Spleen (tissue), 11 donors: Measurements from ENCODE around the gene AP2M1. TPM values are rescaled to one million over a fixed set of nuclear protein-coding genes. Genes with fewer than 3 reads are reported as not detected.

Experiments used
- DNase-seq: peaks from one replicate; pipeline ENCODE4 v3.0.0-alpha.2; 2020
- H3K27ac ChIP-seq, 8 donors: fragments of 200-600 bp; sonication (generic) in 7 of 8; 1 replicate in 4 of 8; 2 replicates in 4 of 8; pipeline versions ENCODE4 v1.5.0 to v1.8.0; 2016 to 2021; ENCODE audit warnings: inconsistent platforms in 4 of 8, mild to moderate bottlenecking in 4 of 8, moderate library complexity in 1 of 8
- H3K27me3 ChIP-seq, 7 donors: fragments of 200-600 bp; sonication (generic) in 6 of 7; replicated peaks in 1 of 7; 1 replicate in 4 of 7; 2 replicates in 3 of 7; pipeline versions ENCODE4 v1.5.0 to v1.8.0; 2016 to 2021; ENCODE audit warnings: inconsistent platforms in 3 of 7, mild to moderate bottlenecking in 1 of 7
- H3K36me3 ChIP-seq, 6 donors: fragments of 200-600 bp; sonication (generic) in 5 of 6; 1 replicate in 4 of 6; 2 replicates in 2 of 6; pipeline versions ENCODE4 v1.5.0 to v1.8.0; 2016 to 2021; ENCODE audit warnings: inconsistent platforms in 2 of 6
- H3K4me1 ChIP-seq, 6 donors: fragments of 200-600 bp; sonication (generic) in 5 of 6; 1 replicate in 3 of 6; 2 replicates in 3 of 6; pipeline versions ENCODE4 v1.5.0 to v1.8.0; 2016 to 2021; ENCODE audit warnings: inconsistent platforms in 3 of 6
- H3K4me3 ChIP-seq, 8 donors: fragments of 200-600 bp; sonication (generic) in 7 of 8; 1 replicate in 4 of 8; 2 replicates in 4 of 8; pipeline versions ENCODE4 v1.5.0 to v1.8.0; 2016 to 2021; ENCODE audit warnings: inconsistent platforms in 4 of 8, mild to moderate bottlenecking in 4 of 8, moderate library complexity in 2 of 8
- H3K9me3 ChIP-seq, 8 donors: fragments of 200-600 bp; sonication (generic) in 7 of 8; 1 replicate in 4 of 8; 2 replicates in 4 of 8; pipeline versions ENCODE4 v1.5.0 to v1.8.0; 2016 to 2021; ENCODE audit warnings: inconsistent platforms in 4 of 8
- POLR2A ChIP-seq, 3 donors: fragments of 450-650 bp; IDR thresholded peaks; one replicate each; pipeline ENCODE4 v1.5.1; 2017; ENCODE audit warnings: antibody characterized with exemption in 3 of 3, mild to moderate bottlenecking in 1 of 3
- POLR2AphosphoS5 ChIP-seq, 3 donors: sonication (generic); formaldehyde crosslinking; IDR thresholded peaks; one replicate each; pipeline ENCODE4 v1.5.1; 2017; ENCODE audit warnings: antibody characterized with exemption in 3 of 3
- WGBS, 5 donors: extraction: QIAGEN DNeasy Blood & Tissue Kit in 3 of 5; methylation state at CpG; one replicate each; pipeline versions ENCODE4 v1.1.5 to v1.1.7; 2013 to 2018; 5-methylcytosine and 5-hydroxymethylcytosine counted together
- intact Hi-C: fragments of 100-400 bp; cut with DNase I; formaldehyde crosslinking; loops from one replicate; pipeline ENCODE4 v1.15.0; 2023; ENCODE audit warnings: low total_unique reads
- polyA plus RNA-seq, 3 donors: library from polyadenylated mRNA; stranded (reverse); fragments of 200-250 nt; gene quantifications; one replicate each; pipeline ENCODE4 v1.2.1, GENCODE V29; 2013
- total RNA-seq, 7 donors: library from RNA; depleted of rRNA in 3 of 7; stranded (reverse); fragments of >200 nt in 3 of 7; fragmentation: NEBNext Ultra II Directional in 4 of 7; extraction: Animal tissue kit (Norgen Biotek cat#: 25700) in 4 of 7; gene quantifications; one replicate each; pipeline versions ENCODE4 v1.1.0 to v1.2.1, GENCODE V29; 2016 to 2021
- TF ChIP-seq, protein P1 (sequence below), 11 experiments: fragments of 200-600 bp in 7 of 11; fragments of 450-650 bp in 4 of 11; sonication (generic) in 4 of 11; IDR thresholded peaks in 8 of 11; conservative IDR thresholded peaks in 3 of 11; 1 replicate in 7 of 11; 2 replicates in 4 of 11; pipeline versions ENCODE4 v1.4.0 to v1.8.0; 2016 to 2021; ENCODE audit warnings: antibody characterized with exemption in 11 of 11, inconsistent platforms in 4 of 11, mild to moderate bottlenecking in 1 of 11
- donor health status: healthy with polysubstance abuse.
- donor health status: DM: no; HTN: no; CAD: no; lungs with moderate emphysema.
- donor health status: DM: no; HTN: no; CAD: no.
- donor health status: Bipolar disorder and iron deficiency.
- donor health status: healthy.
- donor health status: DM: no; HTN: no; CAD: no.
- donor health status: DM: yes; HTN: yes; CAD: no.

Gene AP2M1
- total and polyA plus RNA-seq, 10 donors = 98.7 to 254 (median 195) TPM

DNA sequence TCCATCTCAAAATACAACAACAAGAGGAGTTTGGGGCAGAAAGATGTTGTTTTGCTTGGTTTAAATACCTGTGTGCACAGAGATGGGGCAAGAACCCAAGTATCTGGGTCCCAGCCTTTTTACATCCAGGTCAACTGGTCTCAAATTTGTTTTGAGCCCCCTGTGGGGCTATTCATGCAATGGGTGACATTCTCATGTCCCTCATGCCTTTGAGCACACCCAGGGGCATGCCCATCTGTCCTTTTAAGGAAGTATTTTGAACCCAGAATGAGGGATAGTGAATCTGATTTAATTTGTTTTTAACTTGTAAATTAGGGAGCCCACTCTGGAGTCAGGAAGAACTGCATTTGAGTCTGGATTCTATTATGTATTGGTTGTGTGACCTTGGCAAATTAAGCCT is 26.2 kb downstream of the AP2M1 start:
- H3K27me3 ChIP-seq = peaks cover 0 to 8% (median 0%) of the 10 kb centered on the region in 7 donors
- intact Hi-C loops = no loop called here
- no peaks in the 10 kb centered on the region for H3K9me3 ChIP-seq
- DNase-seq = no peak
- H3K27ac ChIP-seq = no peak overlapping the region
- H3K36me3 ChIP-seq = peaks cover 0 to 10% (median 5%) of the 10 kb centered on the region in 6 donors
- TF ChIP-seq POLR2AphosphoS5 (IDR thresholded peaks at IDR 0.05) (no peak), POLR2A (IDR thresholded peaks at IDR 0.05) (no peak)
- TF ChIP-seq, protein P1, sequence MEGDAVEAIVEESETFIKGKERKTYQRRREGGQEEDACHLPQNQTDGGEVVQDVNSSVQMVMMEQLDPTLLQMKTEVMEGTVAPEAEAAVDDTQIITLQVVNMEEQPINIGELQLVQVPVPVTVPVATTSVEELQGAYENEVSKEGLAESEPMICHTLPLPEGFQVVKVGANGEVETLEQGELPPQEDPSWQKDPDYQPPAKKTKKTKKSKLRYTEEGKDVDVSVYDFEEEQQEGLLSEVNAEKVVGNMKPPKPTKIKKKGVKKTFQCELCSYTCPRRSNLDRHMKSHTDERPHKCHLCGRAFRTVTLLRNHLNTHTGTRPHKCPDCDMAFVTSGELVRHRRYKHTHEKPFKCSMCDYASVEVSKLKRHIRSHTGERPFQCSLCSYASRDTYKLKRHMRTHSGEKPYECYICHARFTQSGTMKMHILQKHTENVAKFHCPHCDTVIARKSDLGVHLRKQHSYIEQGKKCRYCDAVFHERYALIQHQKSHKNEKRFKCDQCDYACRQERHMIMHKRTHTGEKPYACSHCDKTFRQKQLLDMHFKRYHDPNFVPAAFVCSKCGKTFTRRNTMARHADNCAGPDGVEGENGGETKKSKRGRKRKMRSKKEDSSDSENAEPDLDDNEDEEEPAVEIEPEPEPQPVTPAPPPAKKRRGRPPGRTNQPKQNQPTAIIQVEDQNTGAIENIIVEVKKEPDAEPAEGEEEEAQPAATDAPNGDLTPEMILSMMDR (IDR thresholded peaks at IDR 0.05 in 8 of 11, conservative IDR thresholded peaks at IDR 0.05 in 3 of 11) = no peak
- no peak overlapping the region for H3K4me3 ChIP-seq
- H3K4me1 ChIP-seq = no peaks in the 10 kb centered on the region

DNA sequence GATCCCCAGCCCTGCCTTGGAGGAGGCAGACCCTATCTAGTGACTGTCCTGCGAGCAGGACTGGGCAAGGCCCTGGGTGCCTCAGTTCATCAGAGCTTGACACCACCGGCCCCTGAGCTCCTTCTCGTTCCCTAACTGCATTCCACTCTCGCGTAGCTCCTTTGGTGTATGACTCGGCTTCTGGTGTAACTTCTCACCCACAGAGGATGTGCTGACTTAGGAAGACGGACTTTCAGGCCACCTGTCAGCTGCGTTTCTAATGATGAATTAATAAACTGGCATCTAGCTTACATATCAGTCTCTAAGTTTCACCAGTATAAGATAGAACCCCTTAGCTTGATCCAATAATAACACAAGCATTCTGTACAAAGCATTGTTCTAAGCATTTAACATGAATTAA is 28.9 kb downstream of the AP2M1 start:
- Histone ChIP-seq H3K36me3 (no peaks in the 10 kb centered on the region), H3K4me1 (no peaks in the 10 kb centered on the region), H3K27me3 (peaks cover 0 to 30% (median 0%) of the 10 kb centered on the region in 7 donors), H3K9me3 (no peaks in the 10 kb centered on the region), H3K27ac (no peak overlapping the region), H3K4me3 (no peak overlapping the region)
- DNase-seq = no peak
- TF ChIP-seq, protein P1 (IDR thresholded peaks at IDR 0.05 in 8 of 11, conservative IDR thresholded peaks at IDR 0.05 in 3 of 11) = no peak
- TF ChIP-seq POLR2AphosphoS5 (IDR thresholded peaks at IDR 0.05) (no peak), POLR2A (IDR thresholded peaks at IDR 0.05) (no peak)
- WGBS, 5 donors = 75 to 85% (median 83%) methylated on average over 8 of the region's 8 CpGs
- intact Hi-C loops = no loop called here

- no peaks in the 10 kb centered on the region for H3K9me3 ChIP-seq
- no peak overlapping the region for H3K4me3 ChIP-seq
- TF ChIP-seq, protein P1 (IDR thresholded peaks at IDR 0.05 in 8 of 11, conservative IDR thresholded peaks at IDR 0.05 in 3 of 11) = no peak
- TF ChIP-seq POLR2AphosphoS5 (IDR thresholded peaks at IDR 0.05) (no peak), POLR2A (IDR thresholded peaks at IDR 0.05) (no peak)
- no peaks in the 10 kb centered on the region for H3K36me3 ChIP-seq
- no peaks in the 10 kb centered on the region for H3K4me1 ChIP-seq
- no peak for DNase-seq
- H3K27ac ChIP-seq = no peak overlapping the region
- peaks cover 0 to 30% (median 0%) of the 10 kb centered on the region in 7 donors for H3K27me3 ChIP-seq
- intact Hi-C loops = no loop called here
- 75 to 82% (median 78%) methylated on average over 11 of the region's 11 CpGs for WGBS, 5 donors
Measured at GRCh38 chr3:184209146-184209923, 34.7 kb downstream of the AP2M1 start.

DNA sequence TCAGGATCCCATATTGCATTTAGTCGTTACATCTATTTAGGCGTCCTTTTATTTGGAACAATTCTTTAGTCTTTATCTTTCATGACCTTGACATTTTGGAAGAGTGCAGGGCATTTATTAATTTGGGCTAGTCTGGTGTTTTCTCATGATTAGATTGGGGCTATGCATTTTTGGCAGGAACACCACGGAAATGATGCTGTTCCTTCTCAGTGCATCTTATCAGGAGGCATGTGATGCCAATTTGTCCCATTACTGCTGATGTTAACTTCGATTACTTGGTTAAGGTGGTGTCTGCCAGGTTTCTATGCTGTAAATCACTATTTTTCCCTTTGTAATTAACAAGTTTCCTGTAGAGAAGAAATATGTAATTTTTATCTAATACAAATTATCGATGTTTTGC is 36.6 kb downstream of the AP2M1 start:
- no peak overlapping the region for H3K27ac ChIP-seq
- intact Hi-C loops = no loop called here
- DNase-seq = no peak
- H3K27me3 ChIP-seq = peaks cover 0 to 20% (median 0%) of the 10 kb centered on the region in 7 donors
- 71 to 83% (median 73%) methylated on average over 5 of the region's 5 CpGs for WGBS, 5 donors
- no peaks in the 10 kb centered on the region for H3K4me1 ChIP-seq
- no peaks in the 10 kb centered on the region for H3K9me3 ChIP-seq
- no peak overlapping the region for H3K4me3 ChIP-seq
- no peaks in the 10 kb centered on the region for H3K36me3 ChIP-seq
- TF ChIP-seq POLR2A (IDR thresholded peaks at IDR 0.05) (no peak), POLR2AphosphoS5 (IDR thresholded peaks at IDR 0.05) (no peak)
- TF ChIP-seq, protein P1 (IDR thresholded peaks at IDR 0.05 in 8 of 11, conservative IDR thresholded peaks at IDR 0.05 in 3 of 11) = no peak
